ENCODE results near the gene SEMA3F.

The SEMA3F gene

GRCh38 chr3:50233176-50233575 is 78.1 kb downstream of the SEMA3F start:
- no peak for DNase-seq (ENCODE audit: low read depth, low spot score)

GRCh38 chr3:50235716-50236483 is 80.8 kb downstream of the SEMA3F start, which contains the start of gene GNAI2:
TSS of gene GNAI2 (plus strand) at chr3:50236204. CDS start at chr3:50236336, 132 bp downstream.
- peak; percentile 89 for DNase-seq (ENCODE audit: low read depth, low spot score)

- no peak for DNase-seq (ENCODE audit: low read depth, low spot score)
Measured at GRCh38 chr3:50236484-50237132, 81.5 kb downstream of the SEMA3F start.

GRCh38 chr3:50237133-50237651 is 82.1 kb downstream of the SEMA3F start:
- no peak for DNase-seq (ENCODE audit: low read depth, low spot score)

GRCh38 chr3:50237754-50238548 is 82.8 kb downstream of the SEMA3F start:
- no peak for DNase-seq (ENCODE audit: low read depth, low spot score)

GRCh38 chr3:50238549-50239026 is 83.5 kb downstream of the SEMA3F start:
- DNase-seq (ENCODE audit: low read depth, low spot score) = no peak
